Activated CD4-positive, alpha-beta T cell treated with anti-CD3 and anti-CD28 coated beads, Interleukin-2, amount 50 U/mL, for 4 hours (primary cell): ENCODE data around the gene RAPGEF5.

Experiments used
- DNase-seq, 2 experiments: peaks; one replicate each; pipeline ENCODE4 v3.0.0-alpha.2; 2020

Gene RAPGEF5

GRCh38 chr7:22346383-22347107 is 10.4 kb downstream of the RAPGEF5 start:
- DNase-seq: no peak

DNA sequence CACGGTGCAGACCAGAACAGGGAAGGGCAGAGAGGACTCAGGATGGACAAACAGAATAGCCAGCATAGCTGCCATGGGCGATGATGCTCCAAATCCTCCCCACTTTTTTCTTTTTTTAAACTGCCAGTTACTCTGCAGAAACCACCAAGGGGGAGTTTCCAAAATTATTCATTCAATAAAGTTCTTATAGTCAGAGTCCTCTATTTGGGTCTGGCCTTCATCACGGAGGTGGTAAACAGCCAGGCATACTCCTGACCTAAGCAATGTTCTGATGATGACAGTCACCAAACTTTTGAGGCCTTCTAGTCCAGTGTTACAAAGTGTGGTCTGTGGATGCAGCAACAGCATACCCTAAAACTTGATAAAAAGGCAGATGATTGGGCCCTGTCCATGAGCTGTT is 12.3 kb downstream of the RAPGEF5 start:
- no peak for DNase-seq

- no peak for DNase-seq
Measured at GRCh38 chr7:22343612-22344011, 13.3 kb downstream of the RAPGEF5 start.

DNA sequence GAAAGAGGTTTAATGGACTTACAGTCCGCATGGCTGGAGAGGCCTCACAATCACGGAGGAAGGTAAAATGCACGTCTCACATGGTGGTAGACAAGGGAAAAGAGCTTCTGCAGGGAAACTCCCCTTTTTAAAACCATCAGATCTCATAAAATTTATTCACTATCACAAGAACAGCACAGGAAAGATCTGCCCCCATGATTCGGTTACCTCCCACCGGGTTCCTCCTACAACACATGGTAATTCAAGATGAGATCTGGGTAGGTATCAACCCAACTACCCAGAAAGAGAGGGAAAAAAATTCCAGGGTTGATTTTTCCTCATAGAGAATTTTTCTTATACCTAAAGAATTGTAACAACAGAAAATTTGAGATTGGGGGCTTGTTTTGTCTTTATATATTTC is 13.9 kb downstream of the RAPGEF5 start:
- no peak for DNase-seq

- DNase-seq: no peak
Measured at GRCh38 chr7:22339725-22340390, 17.1 kb downstream of the RAPGEF5 start.

DNA sequence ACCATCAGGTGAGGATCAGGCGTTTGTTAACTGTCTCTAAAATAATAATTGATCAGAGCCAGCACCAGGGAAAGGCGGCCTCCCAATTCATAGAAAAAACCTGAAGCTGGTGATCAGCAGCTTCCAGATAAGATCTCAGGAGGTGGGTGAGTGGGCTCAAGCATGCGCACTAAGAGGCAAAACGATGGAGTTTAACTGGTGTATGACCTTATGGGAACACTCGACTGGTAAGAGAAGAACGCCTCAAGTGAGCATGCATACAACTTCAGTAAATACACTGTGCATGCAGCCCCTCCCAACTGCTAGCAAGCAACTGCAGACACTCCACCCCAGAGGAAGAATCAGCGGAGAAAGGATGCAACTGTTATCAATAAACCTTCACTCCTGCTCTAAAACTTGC is 18.1 kb downstream of the RAPGEF5 start:
- no peak for DNase-seq

DNA sequence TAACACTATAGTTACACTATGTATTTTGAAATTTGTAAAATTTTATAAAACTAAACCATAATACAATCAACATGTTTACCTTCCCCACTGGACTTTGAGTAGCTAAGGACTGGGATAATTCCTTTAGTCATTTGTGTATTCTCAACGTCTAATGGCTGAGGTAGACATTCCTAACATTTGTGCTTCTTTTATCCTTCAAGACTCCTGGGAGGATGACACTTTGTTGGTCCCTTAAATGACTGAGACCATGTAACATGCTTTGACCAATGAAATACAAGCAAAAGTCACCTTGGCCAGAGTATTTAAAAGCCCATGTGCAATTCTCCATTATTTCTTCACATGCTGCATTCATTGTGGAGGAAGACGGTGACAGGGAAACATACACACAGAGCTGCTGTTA is 18.5 kb downstream of the RAPGEF5 start:
- no peak for DNase-seq

- DNase-seq: no peak
Measured at GRCh38 chr7:22333680-22334141, 23.2 kb downstream of the RAPGEF5 start.

DNA sequence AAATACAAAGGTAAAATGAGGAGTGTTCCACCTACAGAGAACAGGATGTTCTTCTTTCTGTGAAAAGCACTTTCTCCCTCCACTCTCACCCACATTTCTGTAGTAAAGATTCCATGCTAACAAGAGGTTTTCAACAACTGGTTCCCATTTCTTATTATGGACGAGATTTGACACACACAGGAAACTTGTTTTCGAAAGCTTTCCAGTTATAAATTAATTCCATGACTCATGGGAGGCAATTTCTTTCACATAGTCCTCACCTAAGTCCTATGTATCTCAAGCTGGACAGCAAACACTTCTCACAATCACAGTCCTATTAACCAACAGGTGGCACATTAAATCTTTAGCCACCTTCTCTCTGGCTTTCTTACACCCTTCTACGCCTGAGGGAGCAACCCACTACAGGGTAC is 24.5 kb downstream of the RAPGEF5 start:
- no peak for DNase-seq

- no peak for DNase-seq
Measured at GRCh38 chr7:22331704-22332103, 25.2 kb downstream of the RAPGEF5 start.

- no peak for DNase-seq
Measured at GRCh38 chr7:22330903-22331302, 26.1 kb downstream of the RAPGEF5 start.

DNA sequence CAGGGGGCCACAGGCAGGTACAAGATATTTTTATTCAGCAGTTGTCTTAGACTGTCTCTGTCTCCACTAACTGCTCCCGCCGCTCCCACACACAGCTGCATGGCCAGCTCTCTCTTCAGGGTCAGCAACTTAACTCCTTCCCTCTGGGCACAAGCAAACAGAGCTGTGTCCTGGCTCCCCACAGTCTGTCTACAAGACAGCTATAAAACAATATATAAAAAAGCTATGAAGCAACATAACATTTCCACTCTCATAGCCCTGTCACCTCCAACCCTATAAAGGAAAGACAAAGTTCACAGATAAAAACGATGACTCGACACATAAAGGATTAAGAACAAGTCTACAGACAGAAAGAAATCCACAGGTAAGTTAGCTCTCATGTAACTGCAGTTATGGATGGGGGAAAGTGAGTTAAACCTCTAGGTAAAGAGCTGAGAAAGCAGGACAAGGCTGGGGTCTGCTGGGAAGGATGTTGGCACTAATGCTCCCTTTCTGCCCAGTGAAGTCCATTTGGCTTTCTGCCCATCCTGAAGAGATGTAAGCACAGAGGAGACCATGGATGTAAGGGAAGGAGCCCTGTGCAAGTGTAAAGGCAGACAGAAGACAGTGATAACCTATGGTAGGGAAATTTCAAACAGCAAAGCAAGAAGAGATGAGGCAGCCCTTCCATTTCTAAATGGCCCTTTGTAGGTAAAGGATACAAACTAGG is 27.0 kb downstream of the RAPGEF5 start:
- no peak for DNase-seq

GRCh38 chr7:22326181-22326580 is 30.8 kb downstream of the RAPGEF5 start:
- no peak for DNase-seq

- DNase-seq: no peak
Measured at GRCh38 chr7:22325671-22326070, 31.3 kb downstream of the RAPGEF5 start.

- DNase-seq: no peak
Measured at GRCh38 chr7:22323714-22324113, 33.2 kb downstream of the RAPGEF5 start.

DNA sequence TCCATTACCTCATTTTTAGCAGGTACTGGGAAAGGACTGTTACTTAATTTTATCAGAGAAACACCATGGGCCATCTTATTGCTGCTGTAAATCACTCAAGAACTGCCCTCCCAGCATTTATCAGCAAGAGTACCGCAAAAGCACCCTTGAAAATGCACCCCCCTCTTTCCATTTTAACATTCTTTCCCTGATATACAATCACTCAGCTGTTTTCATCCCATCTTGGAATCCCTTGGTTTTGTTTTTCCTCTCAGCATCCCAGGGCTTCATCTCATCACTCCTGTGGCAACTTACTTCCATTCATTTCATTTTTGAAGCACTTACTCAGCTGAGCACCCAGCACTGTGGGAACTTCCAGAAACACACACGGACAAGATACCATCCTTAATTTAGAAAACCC is 36.5 kb downstream of the RAPGEF5 start:
- DNase-seq: no peak

DNA sequence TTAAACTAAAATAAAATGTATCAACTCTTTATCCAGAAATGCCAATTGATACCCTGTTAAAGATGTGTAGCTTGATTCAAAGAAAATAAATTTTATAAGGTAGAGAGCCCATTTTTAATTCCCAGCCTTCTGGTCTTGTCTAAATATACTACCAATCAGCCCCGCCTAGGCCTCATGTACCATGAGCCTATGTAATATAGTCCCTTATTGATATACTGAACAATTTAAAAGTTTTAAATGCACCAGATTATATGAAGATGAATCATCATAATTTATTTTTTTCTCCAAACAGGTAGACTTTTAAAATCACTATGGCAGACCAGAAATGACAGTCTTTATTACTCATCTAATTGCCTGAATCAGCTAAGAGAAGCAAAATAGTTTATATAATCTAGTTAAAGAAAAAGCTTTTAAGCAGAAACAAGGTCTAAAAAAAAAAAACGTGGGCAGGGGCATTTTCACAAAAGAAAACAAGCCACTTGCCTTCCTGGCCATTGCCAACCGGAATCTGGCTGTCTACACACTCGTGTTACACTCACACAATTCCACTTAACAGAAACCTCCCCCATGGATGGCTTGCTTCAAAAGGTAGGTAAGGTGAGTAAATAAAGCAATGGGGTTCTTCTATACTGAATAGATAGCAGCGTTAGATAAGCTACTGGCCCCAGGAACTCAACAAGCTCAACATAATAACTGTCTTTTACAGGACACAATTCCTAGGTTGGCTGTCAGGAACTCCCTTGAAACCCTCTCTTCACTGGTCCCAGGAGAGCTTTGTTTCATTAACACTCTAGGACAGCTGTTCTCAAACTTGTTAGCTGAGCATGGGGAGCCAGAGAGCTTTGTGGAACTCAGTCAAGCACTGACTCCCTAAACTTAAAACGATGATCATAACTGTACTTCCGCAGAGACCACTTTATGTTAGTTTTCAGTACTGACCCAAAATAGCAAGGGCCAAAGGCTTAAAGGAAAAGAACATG is 37.2 kb downstream of the RAPGEF5 start:
- DNase-seq: no peak

GRCh38 chr7:22318376-22318775 is 38.6 kb downstream of the RAPGEF5 start:
- no peak for DNase-seq

GRCh38 chr7:22317632-22318031 is 39.3 kb downstream of the RAPGEF5 start:
- no peak for DNase-seq

DNA sequence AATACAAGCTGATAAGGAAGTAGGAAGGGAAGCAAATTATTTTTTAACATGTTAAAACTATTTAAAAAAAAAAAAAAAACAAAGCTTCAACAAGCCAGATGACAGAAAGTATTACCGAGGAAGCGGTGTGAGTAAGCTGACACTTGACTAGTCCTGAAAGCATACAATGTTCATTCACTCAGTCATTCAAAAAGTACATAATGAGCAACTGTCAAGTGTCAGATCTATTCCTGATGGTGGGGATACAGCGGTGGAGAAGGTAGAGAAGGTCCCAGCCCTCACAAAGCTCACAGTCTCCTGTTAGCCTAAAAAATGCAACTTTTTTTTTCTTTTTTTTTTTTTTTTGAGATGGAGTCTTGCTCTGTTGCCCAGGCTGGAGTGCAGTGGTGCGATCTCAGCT is 40.0 kb downstream of the RAPGEF5 start:
- no peak for DNase-seq

- no peak for DNase-seq
Measured at GRCh38 chr7:22307816-22308215, 49.1 kb downstream of the RAPGEF5 start.

DNA sequence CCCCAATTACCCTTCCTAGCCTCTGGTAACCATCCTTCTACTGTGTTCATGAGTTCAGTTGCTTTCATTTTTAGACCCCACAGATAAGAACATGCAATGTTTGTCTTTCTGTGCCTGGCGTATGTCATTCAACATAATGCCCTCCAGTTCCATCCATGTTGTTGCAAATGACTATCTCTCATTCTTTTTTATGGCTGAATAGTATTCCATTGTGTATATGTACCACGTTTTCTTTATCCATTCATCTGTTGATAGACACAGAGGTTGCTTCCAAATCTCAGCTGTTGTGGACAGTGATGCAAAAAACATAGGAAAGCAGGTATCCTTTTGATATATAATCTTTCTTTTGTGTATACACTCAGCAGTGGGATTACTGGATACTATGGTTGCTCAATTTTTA is 51.2 kb downstream of the RAPGEF5 start:
- no peak for DNase-seq

- no peak for DNase-seq
Measured at GRCh38 chr7:22302951-22303423, 54.0 kb downstream of the RAPGEF5 start.
